Neural progenitor cell (in vitro differentiated cells): ENCODE measurements around the gene FAM135A. TPM values are rescaled to one million over a fixed set of nuclear protein-coding genes. Genes with fewer than 3 reads are reported as not detected.
"Not testable (repeated sequence)": the region's sequence is repeated elsewhere in the genome, so short reads cannot be mapped to it uniquely, and the experiment has no call there.

Experiments
- DNase-seq: peaks from one replicate; pipeline ENCODE4 v3.0.0-alpha.2; 2016; ENCODE audit warnings: low spot score
- H2AFZ ChIP-seq: fragments of 200-600 bp; sonication (generic); replicated peaks from 2 replicates; pipeline ENCODE4 v1.6.1; 2016; ENCODE audit warnings: antibody characterized with exemption
- H3F3A ChIP-seq: fragments of 200-600 bp; sonication (generic); 2 replicates; pipeline ENCODE4 v1.6.1; 2016; ENCODE audit warnings: antibody characterized with exemption, low read depth
- H3K27ac ChIP-seq: fragments of 200-600 bp; sonication (generic); 2 replicates; pipeline ENCODE4 v1.5.1; 2016; ENCODE audit warnings: mild to moderate bottlenecking
- H3K27me3 ChIP-seq: fragments of 200-600 bp; sonication (generic); 2 replicates; pipeline ENCODE4 v1.6.1; 2016; ENCODE audit warnings: mild to moderate bottlenecking, moderate library complexity
- H3K36me3 ChIP-seq: fragments of 200-600 bp; sonication (generic); 2 replicates; pipeline ENCODE4 v1.5.1; 2016
- H3K4me1 ChIP-seq: fragments of 200-600 bp; sonication (generic); 2 replicates; pipeline ENCODE4 v1.6.1; 2016; ENCODE audit warnings: mixed run types
- H3K4me2 ChIP-seq: fragments of 200-600 bp; sonication (generic); 2 replicates; pipeline ENCODE4 v1.6.1; 2016
- H3K4me3 ChIP-seq: fragments of 200-600 bp; sonication (generic); 2 replicates; pipeline ENCODE4 v1.5.1; 2016
- H3K79me2 ChIP-seq: fragments of 200-600 bp; sonication (generic); 2 replicates; pipeline ENCODE4 v1.6.1; 2016; ENCODE audit warnings: low read depth
- H3K9ac ChIP-seq: fragments of 200-600 bp; sonication (generic); 2 replicates; pipeline ENCODE4 v1.6.1; 2016
- H3K9me3 ChIP-seq: fragments of 200-600 bp; sonication (generic); 2 replicates; pipeline ENCODE4 v1.5.1; 2016; ENCODE audit warnings: low read depth
- H4K20me1 ChIP-seq: fragments of 200-600 bp; sonication (generic); 2 replicates; pipeline ENCODE4 v1.6.1; 2016; ENCODE audit warnings: low read depth
- H3K27ac Mint-ChIP-seq: 3 replicates; pipeline ENCODE4 v1.8.0; 2021; ENCODE audit warnings: mixed read lengths
- H3K27me3 Mint-ChIP-seq: 2 replicates; pipeline ENCODE4 v1.8.0; 2022; ENCODE audit warnings: low read depth, mild to moderate bottlenecking, inconsistent platforms, moderate library complexity, mixed read lengths; ENCODE audit not compliant: insufficient read depth
- H3K36me3 Mint-ChIP-seq: 3 replicates; pipeline ENCODE4 v1.8.0; 2021; ENCODE audit warnings: mixed read lengths
- H3K4me1 Mint-ChIP-seq: 3 replicates; pipeline ENCODE4 v1.8.0; 2021; ENCODE audit warnings: mixed read lengths
- H3K4me3 Mint-ChIP-seq: 3 replicates; pipeline ENCODE4 v1.8.0; 2021; ENCODE audit warnings: mild to moderate bottlenecking, moderate library complexity, mixed read lengths
- H3K9me3 Mint-ChIP-seq: 3 replicates; pipeline ENCODE4 v1.8.0; 2020; ENCODE audit warnings: mixed read lengths
- CTCF ChIP-seq: fragments of 200-600 bp; sonication (generic); IDR thresholded peaks from 2 replicates; pipeline ENCODE4 v1.5.1; 2017; ENCODE audit warnings: antibody characterized with exemption, mild to moderate bottlenecking
- EZH2 ChIP-seq: fragments of 200-600 bp; sonication (generic); IDR thresholded peaks from 2 replicates; pipeline ENCODE4 v1.6.1; 2017; ENCODE audit warnings: antibody characterized with exemption, mild to moderate bottlenecking, moderate library complexity
- EZH2phosphoT487 ChIP-seq: fragments of 200-600 bp; sonication (generic); IDR thresholded peaks from 2 replicates; pipeline ENCODE4 v1.6.1; 2017; ENCODE audit warnings: antibody characterized with exemption
- total RNA-seq: library from RNA; depleted of rRNA; stranded (reverse); fragments of >200 nt; gene quantifications from 2 replicates; pipeline ENCODE4 v1.2.3, GENCODE V29; 2015; ENCODE audit warnings: low replicate concordance

FAM135A gene
- total RNA-seq, 1 donor from 2014 or later, result 85.3 TPM

- H3K9ac ChIP-seq, result no peak overlapping the region
- H3K27me3 Mint-ChIP-seq, result no peaks in the 10 kb centered on the region
- no peaks in the 10 kb centered on the region for H3F3A ChIP-seq
- H3K36me3 Mint-ChIP-seq, result peaks cover 11% of the 10 kb centered on the region
- no peak overlapping the region for H3K4me2 ChIP-seq
- no peaks in the 10 kb centered on the region for H3K79me2 ChIP-seq
- no peaks in the 10 kb centered on the region for H3K9me3 Mint-ChIP-seq
- no peak for TF ChIP-seq EZH2
- TF ChIP-seq CTCF, result no peak
- no peak for TF ChIP-seq EZH2phosphoT487
- no peaks in the 10 kb centered on the region for H3K27me3 ChIP-seq
- H3K27ac ChIP-seq, result no peak overlapping the region
- no peaks in the 10 kb centered on the region for H3K9me3 ChIP-seq
- H3K4me1 ChIP-seq, result peaks cover 20% of the 10 kb centered on the region
- no peaks in the 10 kb centered on the region for H3K36me3 ChIP-seq
- H3K4me3 Mint-ChIP-seq, result no peak overlapping the region
- H3K4me1 Mint-ChIP-seq, result peaks cover 7% of the 10 kb centered on the region
- no peak for DNase-seq
- no peak overlapping the region for H3K4me3 ChIP-seq
- no peaks in the 10 kb centered on the region for H4K20me1 ChIP-seq
- no peak overlapping the region for H3K27ac Mint-ChIP-seq
- H2AFZ ChIP-seq, result no peak overlapping the region
Measured at GRCh38 chr6:70549327-70549726, 136.0 kb downstream of the FAM135A start.

GRCh38 chr6:70551566-70551965 lies 138.3 kb downstream of the FAM135A start:
- no peak overlapping the region for H3K27ac ChIP-seq
- no peak for DNase-seq
- H3K27me3 Mint-ChIP-seq, result no peaks in the 10 kb centered on the region
- no peak overlapping the region for H3K4me2 ChIP-seq
- H3K4me3 ChIP-seq, result no peak overlapping the region
- H4K20me1 ChIP-seq, result no peaks in the 10 kb centered on the region
- TF ChIP-seq EZH2 (no peak), EZH2phosphoT487 (no peak), CTCF (no peak)
- no peaks in the 10 kb centered on the region for H3K79me2 ChIP-seq
- H3K27me3 ChIP-seq, result no peaks in the 10 kb centered on the region
- no peak overlapping the region for H3K4me3 Mint-ChIP-seq
- H3K9ac ChIP-seq, result no peak overlapping the region
- H3K27ac Mint-ChIP-seq, result no peak overlapping the region
- H3K9me3 Mint-ChIP-seq, result no peaks in the 10 kb centered on the region
- H2AFZ ChIP-seq, result no peak overlapping the region
- H3K4me1 ChIP-seq, result peaks cover 19% of the 10 kb centered on the region
- peaks cover 7% of the 10 kb centered on the region for H3K4me1 Mint-ChIP-seq
- no peaks in the 10 kb centered on the region for H3K9me3 ChIP-seq
- peaks cover 11% of the 10 kb centered on the region for H3K36me3 Mint-ChIP-seq
- H3F3A ChIP-seq, result no peaks in the 10 kb centered on the region
- H3K36me3 ChIP-seq, result no peaks in the 10 kb centered on the region

- H3K4me1 Mint-ChIP-seq, H3K27me3 Mint-ChIP-seq, H2AFZ ChIP-seq, H3K4me3 Mint-ChIP-seq, H3K9me3 ChIP-seq, DNase-seq, H3K9me3 Mint-ChIP-seq, H3K4me3 ChIP-seq, H3K27me3 ChIP-seq, H4K20me1 ChIP-seq, H3K27ac Mint-ChIP-seq, H3K27ac ChIP-seq, H3K4me2 ChIP-seq, H3K9ac ChIP-seq, H3K36me3 ChIP-seq, H3F3A ChIP-seq, H3K79me2 ChIP-seq: not testable (repeated sequence)
- H3K4me1 ChIP-seq, result peaks cover 10% of the 10 kb centered on the region
- peaks cover 11% of the 10 kb centered on the region for H3K36me3 Mint-ChIP-seq
Measured at GRCh38 chr6:70552286-70552940, 139.1 kb downstream of the FAM135A start.

- Histone ChIP-seq H3K4me2 (no peak overlapping the region), H4K20me1 (no peaks in the 10 kb centered on the region), H3K4me3 (no peak overlapping the region), H3K79me2 (no peaks in the 10 kb centered on the region), H3K9ac (no peak overlapping the region), H3K27ac (no peak overlapping the region), H2AFZ (no peak overlapping the region), H3K4me1 (peaks cover 6% of the 10 kb centered on the region), H3K27me3 (no peaks in the 10 kb centered on the region), H3K36me3 (no peaks in the 10 kb centered on the region), H3F3A (no peaks in the 10 kb centered on the region), H3K9me3 (no peaks in the 10 kb centered on the region)
- no peak overlapping the region for H3K27ac Mint-ChIP-seq
- DNase-seq, result no peak
- no peak for TF ChIP-seq EZH2phosphoT487
- TF ChIP-seq CTCF, result no peak
- no peak for TF ChIP-seq EZH2
- H3K36me3 Mint-ChIP-seq, result peaks cover 11% of the 10 kb centered on the region
- no peak overlapping the region for H3K4me3 Mint-ChIP-seq
- no peaks in the 10 kb centered on the region for H3K27me3 Mint-ChIP-seq
- no peaks in the 10 kb centered on the region for H3K9me3 Mint-ChIP-seq
- no peaks in the 10 kb centered on the region for H3K4me1 Mint-ChIP-seq
Measured at GRCh38 chr6:70552974-70553373, 139.7 kb downstream of the FAM135A start.
